Spleen (tissue), 7 donors: Measurements from ENCODE around the gene ZBTB49.

ENCODE experiments used
- POLR2AphosphoS5 ChIP-seq, 3 donors: sonication (generic); formaldehyde crosslinking; IDR thresholded peaks; one replicate each; pipeline ENCODE4 v1.5.1; 2017; ENCODE audit warnings: antibody characterized with exemption in 3 of 3
- TF ChIP-seq, protein P1 (sequence below), 11 experiments: fragments of 200-600 bp in 7 of 11; fragments of 450-650 bp in 4 of 11; sonication (generic) in 4 of 11; IDR thresholded peaks in 8 of 11; conservative IDR thresholded peaks in 3 of 11; 1 replicate in 7 of 11; 2 replicates in 4 of 11; pipeline versions ENCODE4 v1.4.0 to v1.8.0; 2016 to 2021; ENCODE audit warnings: antibody characterized with exemption in 11 of 11, inconsistent platforms in 4 of 11, mild to moderate bottlenecking in 1 of 11
- donor health status: DM: no; HTN: no; CAD: no; lungs with moderate emphysema.
- donor health status: DM: no; HTN: no; CAD: no.
- donor health status: DM: no; HTN: no; CAD: no.

DNA sequence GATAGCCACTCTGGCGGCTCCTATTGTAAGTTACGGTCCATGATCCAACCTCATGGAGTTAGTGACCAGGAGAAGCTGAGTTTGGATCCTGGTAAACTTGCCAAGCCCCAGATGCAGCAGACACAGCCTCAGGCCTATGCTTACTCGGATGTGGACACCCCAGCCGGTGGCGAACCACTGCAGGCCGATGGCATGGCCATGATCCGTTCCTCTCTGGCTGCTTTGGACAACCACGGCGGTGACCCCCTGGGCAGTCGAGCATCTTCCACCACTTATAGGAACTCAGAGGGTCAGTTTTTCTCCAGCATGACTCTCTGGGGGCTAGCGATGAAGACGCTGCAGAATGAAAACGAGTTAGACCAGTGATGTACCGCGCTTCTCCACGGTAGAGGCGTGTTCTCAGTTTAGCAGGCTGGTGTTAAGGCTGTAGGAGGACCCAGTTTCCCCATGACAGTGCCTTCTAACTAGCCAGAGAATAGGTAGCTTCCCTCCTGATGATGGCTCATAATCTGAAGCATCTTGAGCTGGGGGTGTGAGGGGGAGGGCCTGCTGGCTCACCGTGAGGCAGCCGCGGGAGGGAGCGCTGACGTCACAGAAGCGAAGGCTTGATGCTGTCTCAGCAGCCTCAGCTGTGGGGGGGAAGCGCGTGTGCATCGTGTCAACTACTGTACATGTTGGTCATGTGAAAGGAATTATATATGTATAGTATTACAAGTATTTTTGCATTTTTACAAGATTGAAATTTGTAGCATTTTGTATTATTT is 31.1 kb downstream of the ZBTB49 start:
- TF ChIP-seq, protein P1, sequence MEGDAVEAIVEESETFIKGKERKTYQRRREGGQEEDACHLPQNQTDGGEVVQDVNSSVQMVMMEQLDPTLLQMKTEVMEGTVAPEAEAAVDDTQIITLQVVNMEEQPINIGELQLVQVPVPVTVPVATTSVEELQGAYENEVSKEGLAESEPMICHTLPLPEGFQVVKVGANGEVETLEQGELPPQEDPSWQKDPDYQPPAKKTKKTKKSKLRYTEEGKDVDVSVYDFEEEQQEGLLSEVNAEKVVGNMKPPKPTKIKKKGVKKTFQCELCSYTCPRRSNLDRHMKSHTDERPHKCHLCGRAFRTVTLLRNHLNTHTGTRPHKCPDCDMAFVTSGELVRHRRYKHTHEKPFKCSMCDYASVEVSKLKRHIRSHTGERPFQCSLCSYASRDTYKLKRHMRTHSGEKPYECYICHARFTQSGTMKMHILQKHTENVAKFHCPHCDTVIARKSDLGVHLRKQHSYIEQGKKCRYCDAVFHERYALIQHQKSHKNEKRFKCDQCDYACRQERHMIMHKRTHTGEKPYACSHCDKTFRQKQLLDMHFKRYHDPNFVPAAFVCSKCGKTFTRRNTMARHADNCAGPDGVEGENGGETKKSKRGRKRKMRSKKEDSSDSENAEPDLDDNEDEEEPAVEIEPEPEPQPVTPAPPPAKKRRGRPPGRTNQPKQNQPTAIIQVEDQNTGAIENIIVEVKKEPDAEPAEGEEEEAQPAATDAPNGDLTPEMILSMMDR (IDR thresholded peaks at IDR 0.05 in 8 of 11, conservative IDR thresholded peaks at IDR 0.05 in 3 of 11), result no peak
- peak in 1 of 3 donors; percentile 45 for TF ChIP-seq POLR2AphosphoS5 (IDR thresholded peaks at IDR 0.05)
